Measurements from ENCODE around the gene BICRA.

GRCh38 chr19:47723581-47723940, 114.6 kb downstream of the BICRA start:
- no peak for TF ChIP-seq POLR2A (IDR thresholded peaks at IDR 0.05)
- TF ChIP-seq, protein P1, sequence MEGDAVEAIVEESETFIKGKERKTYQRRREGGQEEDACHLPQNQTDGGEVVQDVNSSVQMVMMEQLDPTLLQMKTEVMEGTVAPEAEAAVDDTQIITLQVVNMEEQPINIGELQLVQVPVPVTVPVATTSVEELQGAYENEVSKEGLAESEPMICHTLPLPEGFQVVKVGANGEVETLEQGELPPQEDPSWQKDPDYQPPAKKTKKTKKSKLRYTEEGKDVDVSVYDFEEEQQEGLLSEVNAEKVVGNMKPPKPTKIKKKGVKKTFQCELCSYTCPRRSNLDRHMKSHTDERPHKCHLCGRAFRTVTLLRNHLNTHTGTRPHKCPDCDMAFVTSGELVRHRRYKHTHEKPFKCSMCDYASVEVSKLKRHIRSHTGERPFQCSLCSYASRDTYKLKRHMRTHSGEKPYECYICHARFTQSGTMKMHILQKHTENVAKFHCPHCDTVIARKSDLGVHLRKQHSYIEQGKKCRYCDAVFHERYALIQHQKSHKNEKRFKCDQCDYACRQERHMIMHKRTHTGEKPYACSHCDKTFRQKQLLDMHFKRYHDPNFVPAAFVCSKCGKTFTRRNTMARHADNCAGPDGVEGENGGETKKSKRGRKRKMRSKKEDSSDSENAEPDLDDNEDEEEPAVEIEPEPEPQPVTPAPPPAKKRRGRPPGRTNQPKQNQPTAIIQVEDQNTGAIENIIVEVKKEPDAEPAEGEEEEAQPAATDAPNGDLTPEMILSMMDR (IDR thresholded peaks at IDR 0.05): no peak
- no peak for TF ChIP-seq POLR2AphosphoS5 (IDR thresholded peaks at IDR 0.05; ENCODE audit: insufficient read depth in 1 of 2, low read depth in 1 of 2)

Data from vagina (tissue), 2 donors.